ENCODE measurements around the gene MALRD1. TPM values are rescaled to one million over a fixed set of nuclear protein-coding genes. Genes with fewer than 3 reads are reported as not detected.
A peak's percentile ranks its signal among the peaks of the same experiment; 100 is the strongest.

MALRD1 gene
- total and polyA plus RNA-seq, 2 of the 8 experiments (the other 6 are each of a cell fraction or from before 2014, with no cell fraction given) = 0.32 to 0.35 TPM

GRCh38 chr10:19048891-19049290 lies 290 bp downstream of the MALRD1 start:
- FAIRE-seq = no peak

More at GRCh38 chr10:19048891-19049290, 290 bp downstream of the MALRD1 start:
- CTCF ChIA-PET (ENCODE audit: partially characterized antibody) = no interaction called here
- no peaks in the 10 kb centered on the region for H3K27me3 ChIP-seq (replicated peaks in 1 of 4; ENCODE audit: control insufficient read depth in 3 of 4, extremely low read depth in 1 of 4, insufficient read depth in 3 of 4, low read length in 3 of 4)
- no peak overlapping the region for H3K14ac ChIP-seq (ENCODE audit: insufficient read length)
- H2AFZ ChIP-seq (ENCODE audit: low read length) = 0 out of 2 replicates have a peak overlapping the region, but pooled peaks have one; percentile 67
- H3K23me2 ChIP-seq (ENCODE audit: low read depth, low read length) = no peaks in the 10 kb centered on the region; the same call in 1 of the 2 replicates
- H3K9me3 ChIP-seq (ENCODE audit: insufficient read depth in 2 of 2, low read depth in 1 of 2, low read length in 1 of 2) = no peaks in the 10 kb centered on the region
- H3K4me1 ChIP-seq (replicated peaks in 1 of 4; ENCODE audit: control insufficient read depth in 3 of 4, insufficient read depth in 4 of 4, low read length in 3 of 4) = no peaks in the 10 kb centered on the region
- H3K4me3 ChIP-seq (ENCODE audit: extremely low read depth in 1 of 4, insufficient read depth in 2 of 4, low read depth in 3 of 4, low read length in 4 of 4) = no peak overlapping the region
- H3K23ac ChIP-seq (ENCODE audit: insufficient read length) = no peak overlapping the region
- no peak overlapping the region for H3K9ac ChIP-seq (replicated peaks in 1 of 4; ENCODE audit: extremely low read depth in 1 of 4, low read depth in 3 of 4, low read length in 3 of 4)
- no peak overlapping the region for H2AK5ac ChIP-seq (ENCODE audit: low read depth, low read length)
- no peak for DNase-seq (ENCODE audit: low read depth in 1 of 2, low spot score in 2 of 2)
- H3K79me2 ChIP-seq (ENCODE audit: control insufficient read depth in 1 of 2, insufficient read depth in 2 of 2, low read length in 2 of 2) = no peaks in the 10 kb centered on the region
- no peak overlapping the region for H2BK20ac ChIP-seq (ENCODE audit: low read length)
- H3K36me3 ChIP-seq (ENCODE audit: control insufficient read depth in 2 of 4, insufficient read depth in 4 of 4, low read length in 3 of 4) = no peaks in the 10 kb centered on the region
- H3K79me1 ChIP-seq (ENCODE audit: low read depth, low read length) = no peaks in the 10 kb centered on the region
- H2BK120ac ChIP-seq (replicated peaks; ENCODE audit: low read depth, low read length) = no peak overlapping the region
- POLR2A ChIA-PET (ENCODE audit: partially characterized antibody) = no interaction called here
- H4K8ac ChIP-seq (ENCODE audit: extremely low read depth, insufficient read depth, low read length) = no peak overlapping the region
- no peak overlapping the region for H2BK15ac ChIP-seq (ENCODE audit: low read length)
- H4K20me1 ChIP-seq (replicated peaks in 1 of 2; ENCODE audit: control insufficient read depth in 1 of 2, insufficient read depth in 2 of 2, low read length in 2 of 2) = no peaks in the 10 kb centered on the region
- H3K4ac ChIP-seq (replicated peaks; ENCODE audit: insufficient read length, low read depth, low read length) = no peak overlapping the region
- H3K56ac ChIP-seq (replicated peaks; ENCODE audit: insufficient read length, low read depth, low read length) = no peak overlapping the region
- no peak overlapping the region for H2BK5ac ChIP-seq (ENCODE audit: low read depth, low read length)
- no peak for TF ChIP-seq SRF (IDR thresholded peaks at IDR 0.05; ENCODE audit: low read depth, low read length)
- no peak for TF ChIP-seq SIRT6 (IDR thresholded peaks at IDR 0.05; ENCODE audit: low read length)
- TF ChIP-seq GABPA (IDR thresholded peaks at IDR 0.05; ENCODE audit: borderline replicate concordance, insufficient read depth, low read length) = no peak
- TF ChIP-seq TBP (IDR thresholded peaks at IDR 0.05; ENCODE audit: low read depth, low read length) = no peak
- no peak for TF ChIP-seq EZH2 (IDR thresholded peaks at IDR 0.05; ENCODE audit: low read depth, low read length, severe bottlenecking)
- no peak for TF ChIP-seq SAP30 (IDR thresholded peaks at IDR 0.05; ENCODE audit: insufficient read depth, insufficient replicate concordance, low read length)
- no peak for TF ChIP-seq BCL11A (IDR thresholded peaks at IDR 0.05; ENCODE audit: low read depth in 2 of 2, low read length in 2 of 2)
- no peak for TF ChIP-seq NRF1 (IDR thresholded peaks at IDR 0.05; ENCODE audit: low read depth, low read length)
- TF ChIP-seq EP300 (IDR thresholded peaks at IDR 0.05; ENCODE audit: borderline replicate concordance in 1 of 2, low read depth in 2 of 2, low read length in 2 of 2) = no peak
- TF ChIP-seq TAF7 (optimal IDR thresholded peaks at IDR 0.05; ENCODE audit: borderline replicate concordance, low read depth, low read length) = no peak
- no peak for TF ChIP-seq POLR2A (IDR thresholded peaks at IDR 0.05; ENCODE audit: control extremely low read depth in 1 of 2, low read depth in 2 of 2, low read length in 2 of 2)
- no peak for TF ChIP-seq ZNF274 (IDR thresholded peaks at IDR 0.05; ENCODE audit: borderline replicate concordance, extremely low read depth, low read length)
- no peak for TF ChIP-seq CBX8 (IDR thresholded peaks at IDR 0.05; ENCODE audit: borderline replicate concordance, low read depth, low read length)
- no peak for TF ChIP-seq SUZ12 (IDR thresholded peaks at IDR 0.05; ENCODE audit: low read length)
- H3K27ac ChIP-seq (ENCODE audit: low read depth, low read length) = no peak overlapping the region
- no peak overlapping the region for H2BK12ac ChIP-seq (ENCODE audit: low read depth, low read length)
- no peak overlapping the region for H4K5ac ChIP-seq (ENCODE audit: insufficient read length, low read depth, low read length)
- no peak overlapping the region for H3K18ac ChIP-seq (ENCODE audit: extremely low read depth, low read length)
- H4K91ac ChIP-seq (replicated peaks; ENCODE audit: insufficient read length, low read length) = no peak overlapping the region
- no peak overlapping the region for H3K4me2 ChIP-seq (ENCODE audit: insufficient read depth in 1 of 2, low read depth in 2 of 2, low read length in 2 of 2)
- 84% methylated on average over 3 of the region's 3 CpGs; no CpG with 5 or more reads in 1 of the 2 experiments for WGBS, 2 experiments (ENCODE audit: extremely low coverage in 1 of 2, insufficient coverage in 1 of 2, insufficient read length in 1 of 2, insufficient replicate concordance in 2 of 2, low coverage in 1 of 2, low lambda C conversion rate in 2 of 2, missing lambda C conversion rate in 1 of 2)
